Neural cell (in vitro differentiated cells): ENCODE results near the gene PIP5K1B. TPM values are rescaled to one million over a fixed set of nuclear protein-coding genes. Genes with fewer than 3 reads are reported as not detected.

ENCODE experiments used
- H2AFZ ChIP-seq: fragments of 200-600, 300-800 bp; sonication (generic), shearing (Covaris generic); 2 replicates; pipeline ENCODE4 v1.6.0; 2014; ENCODE audit warnings: low read depth, mild to moderate bottlenecking, antibody characterized with exemption, low read length, moderate library complexity
- H3F3A ChIP-seq: fragments of 200-600 bp; shearing (Covaris generic); 2 replicates; pipeline ENCODE4 v1.6.1; 2016; ENCODE audit warnings: mild to moderate bottlenecking, moderate library complexity, mixed read lengths, antibody characterized with exemption, low read length; ENCODE audit not compliant: insufficient read depth, poor library complexity, severe bottlenecking
- H3K27ac ChIP-seq: fragments of 200-600, 300-800 bp; sonication (generic), shearing (Covaris generic); 2 replicates; pipeline ENCODE4 v1.5.1; 2014; ENCODE audit warnings: mild to moderate bottlenecking, low read length, moderate library complexity
- H3K27me3 ChIP-seq: fragments of 300-800, 200-600 bp; sonication (generic), shearing (Covaris generic); 2 replicates; pipeline ENCODE4 v1.6.0; 2014; ENCODE audit warnings: mild to moderate bottlenecking, low read depth, low read length, moderate library complexity; ENCODE audit not compliant: insufficient read depth
- H3K36me3 ChIP-seq: fragments of 300-800, 200-600 bp; sonication (generic), shearing (Covaris generic); 2 replicates; pipeline ENCODE4 v1.5.1; 2014; ENCODE audit warnings: mild to moderate bottlenecking, antibody characterized with exemption, low read length, moderate library complexity; ENCODE audit not compliant: insufficient read depth
- H3K4me2 ChIP-seq: fragments of 300-800, 200-600 bp; sonication (generic), shearing (Covaris generic); 2 replicates; pipeline ENCODE4 v1.6.0; 2014; ENCODE audit warnings: mild to moderate bottlenecking, low read length
- H3K4me3 ChIP-seq: fragments of 300-800, 200-600 bp; sonication (generic), shearing (Covaris generic); 2 replicates; pipeline ENCODE4 v1.5.1; 2014; ENCODE audit warnings: mild to moderate bottlenecking, low read length, moderate library complexity
- H3K79me2 ChIP-seq: fragments of 200-600 bp; shearing (Covaris generic); replicated peaks from 2 replicates; pipeline ENCODE4 v1.6.0; 2014; ENCODE audit warnings: mild to moderate bottlenecking, low read length, moderate library complexity; ENCODE audit not compliant: insufficient read depth
- H3K9ac ChIP-seq: fragments of 300-800, 200-600 bp; sonication (generic), shearing (Covaris generic); 2 replicates; pipeline ENCODE4 v1.6.1; 2016; ENCODE audit warnings: mild to moderate bottlenecking, low read length, mixed read lengths
- H3K9me2 ChIP-seq: fragments of 200-600 bp; shearing (Covaris generic); 2 replicates; pipeline ENCODE4 v1.6.1; 2016; ENCODE audit warnings: mild to moderate bottlenecking, low read length, mixed read lengths; ENCODE audit not compliant: insufficient read depth
- H3K9me3 ChIP-seq: fragments of 200-600, 300-800 bp; sonication (generic), shearing (Covaris generic); 2 replicates; pipeline ENCODE4 v1.6.1; 2016; ENCODE audit warnings: mild to moderate bottlenecking, mixed run types, low read length, moderate library complexity, mixed read lengths
- H4K20me1 ChIP-seq: fragments of 200-600 bp; shearing (Covaris generic); 2 replicates; pipeline ENCODE4 v1.6.1; 2016; ENCODE audit warnings: mild to moderate bottlenecking, mixed run types; ENCODE audit not compliant: insufficient read depth
- EP300 ChIP-seq: fragments of 450-650 bp; conservative IDR thresholded peaks from 2 replicates; pipeline ENCODE4 v1.6.1; 2014; ENCODE audit warnings: antibody characterized with exemption, mild to moderate bottlenecking, moderate library complexity; ENCODE audit not compliant: poor library complexity, severe bottlenecking
- EZH2 ChIP-seq: fragments of 200-600, 300-800 bp; shearing (Covaris generic), sonication (generic); IDR thresholded peaks from 2 replicates; pipeline ENCODE4 v1.6.1; 2014; ENCODE audit warnings: antibody characterized with exemption, low read length, borderline replicate concordance, mild to moderate bottlenecking; ENCODE audit not compliant: insufficient read depth, poor library complexity, severe bottlenecking
- MXI1 ChIP-seq: fragments of 450-650 bp; conservative IDR thresholded peaks from 2 replicates; pipeline ENCODE4 v1.6.1; 2014; ENCODE audit warnings: antibody characterized with exemption, mild to moderate bottlenecking; ENCODE audit not compliant: poor library complexity, severe bottlenecking
- POLR2AphosphoS5 ChIP-seq: IDR thresholded peaks from 2 replicates; pipeline ENCODE4 v1.6.1; 2012
- RAD21 ChIP-seq: fragments of 450-650 bp; conservative IDR thresholded peaks from 2 replicates; pipeline ENCODE4 v1.6.1; 2014; ENCODE audit warnings: antibody characterized with exemption, mild to moderate bottlenecking, moderate library complexity
- SMC3 ChIP-seq: fragments of 450-650 bp; conservative IDR thresholded peaks from 2 replicates; pipeline ENCODE4 v1.6.1; 2014; ENCODE audit warnings: antibody characterized with exemption, mild to moderate bottlenecking, moderate library complexity; ENCODE audit not compliant: poor library complexity
- TAF1 ChIP-seq: IDR thresholded peaks from 2 replicates; pipeline ENCODE4 v1.6.1; 2012; ENCODE audit warnings: low read depth
- polyA plus RNA-seq: library from polyadenylated mRNA; depleted of rRNA; stranded (reverse); fragments of >200 nt; gene quantifications from 2 replicates; pipeline ENCODE4 v1.2.3, GENCODE V29; 2014
- TF ChIP-seq, protein P1 (sequence below): IDR thresholded peaks from 2 replicates; pipeline ENCODE4 v1.6.1; 2012; ENCODE audit warnings: borderline replicate concordance
- TF ChIP-seq, protein P2 (sequence below): fragments of 450-650 bp; IDR thresholded peaks from 2 replicates; pipeline ENCODE4 v1.5.1; 2014; ENCODE audit warnings: antibody characterized with exemption, mild to moderate bottlenecking, moderate library complexity; ENCODE audit not compliant: poor library complexity, severe bottlenecking

The PIP5K1B gene
- polyA plus RNA-seq, 1 donor from 2014 or later = 1.5 TPM

DNA sequence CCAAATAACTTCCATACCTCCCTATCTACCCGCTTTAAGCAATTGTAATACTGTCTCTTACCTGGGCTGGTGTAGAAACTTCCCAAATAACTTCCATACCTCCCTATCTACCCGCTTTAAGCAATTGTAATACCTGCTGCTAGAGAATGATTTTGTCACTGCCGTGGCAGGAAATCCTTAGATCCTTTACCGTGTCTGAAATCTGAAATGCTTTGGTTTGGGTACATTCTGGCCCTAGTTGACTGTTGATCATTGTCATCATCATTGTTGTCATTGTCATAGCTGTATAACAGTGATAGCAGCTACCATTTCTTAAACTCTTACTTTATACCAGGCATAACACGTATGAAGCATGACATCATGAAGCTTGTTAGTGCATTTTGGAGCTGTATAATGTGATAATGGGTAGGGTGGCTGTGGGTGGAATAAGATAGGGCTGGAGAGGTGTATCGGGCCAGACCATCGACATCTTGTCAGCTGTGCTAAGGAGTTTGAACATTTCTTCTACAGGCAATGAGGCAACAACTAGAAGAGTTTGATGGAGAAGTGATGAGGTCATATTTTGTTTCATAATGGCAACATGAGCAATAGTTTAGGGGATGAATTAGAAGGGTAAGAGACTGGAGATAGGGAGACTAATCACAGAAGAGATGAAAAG is 15.7 kb downstream of the PIP5K1B start:
- H3K27ac ChIP-seq = no peak overlapping the region
- no peaks in the 10 kb centered on the region for H3K79me2 ChIP-seq
- H3K27me3 ChIP-seq = no peaks in the 10 kb centered on the region
- no peaks in the 10 kb centered on the region for H4K20me1 ChIP-seq
- no peak overlapping the region for H3K4me2 ChIP-seq
- H2AFZ ChIP-seq = no peak overlapping the region
- H3K9me2 ChIP-seq = no peaks in the 10 kb centered on the region
- H3K9me3 ChIP-seq = no peaks in the 10 kb centered on the region
- no peak overlapping the region for H3K4me3 ChIP-seq
- no peaks in the 10 kb centered on the region for H3K36me3 ChIP-seq
- H3F3A ChIP-seq = no peaks in the 10 kb centered on the region
- TF ChIP-seq EP300 (no peak), MXI1 (no peak), POLR2AphosphoS5 (no peak), SMC3 (no peak), RAD21 (no peak), EZH2 (no peak), TAF1 (no peak)
- TF ChIP-seq, protein P1, sequence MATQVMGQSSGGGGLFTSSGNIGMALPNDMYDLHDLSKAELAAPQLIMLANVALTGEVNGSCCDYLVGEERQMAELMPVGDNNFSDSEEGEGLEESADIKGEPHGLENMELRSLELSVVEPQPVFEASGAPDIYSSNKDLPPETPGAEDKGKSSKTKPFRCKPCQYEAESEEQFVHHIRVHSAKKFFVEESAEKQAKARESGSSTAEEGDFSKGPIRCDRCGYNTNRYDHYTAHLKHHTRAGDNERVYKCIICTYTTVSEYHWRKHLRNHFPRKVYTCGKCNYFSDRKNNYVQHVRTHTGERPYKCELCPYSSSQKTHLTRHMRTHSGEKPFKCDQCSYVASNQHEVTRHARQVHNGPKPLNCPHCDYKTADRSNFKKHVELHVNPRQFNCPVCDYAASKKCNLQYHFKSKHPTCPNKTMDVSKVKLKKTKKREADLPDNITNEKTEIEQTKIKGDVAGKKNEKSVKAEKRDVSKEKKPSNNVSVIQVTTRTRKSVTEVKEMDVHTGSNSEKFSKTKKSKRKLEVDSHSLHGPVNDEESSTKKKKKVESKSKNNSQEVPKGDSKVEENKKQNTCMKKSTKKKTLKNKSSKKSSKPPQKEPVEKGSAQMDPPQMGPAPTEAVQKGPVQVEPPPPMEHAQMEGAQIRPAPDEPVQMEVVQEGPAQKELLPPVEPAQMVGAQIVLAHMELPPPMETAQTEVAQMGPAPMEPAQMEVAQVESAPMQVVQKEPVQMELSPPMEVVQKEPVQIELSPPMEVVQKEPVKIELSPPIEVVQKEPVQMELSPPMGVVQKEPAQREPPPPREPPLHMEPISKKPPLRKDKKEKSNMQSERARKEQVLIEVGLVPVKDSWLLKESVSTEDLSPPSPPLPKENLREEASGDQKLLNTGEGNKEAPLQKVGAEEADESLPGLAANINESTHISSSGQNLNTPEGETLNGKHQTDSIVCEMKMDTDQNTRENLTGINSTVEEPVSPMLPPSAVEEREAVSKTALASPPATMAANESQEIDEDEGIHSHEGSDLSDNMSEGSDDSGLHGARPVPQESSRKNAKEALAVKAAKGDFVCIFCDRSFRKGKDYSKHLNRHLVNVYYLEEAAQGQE = no peak
- TF ChIP-seq, protein P2, sequence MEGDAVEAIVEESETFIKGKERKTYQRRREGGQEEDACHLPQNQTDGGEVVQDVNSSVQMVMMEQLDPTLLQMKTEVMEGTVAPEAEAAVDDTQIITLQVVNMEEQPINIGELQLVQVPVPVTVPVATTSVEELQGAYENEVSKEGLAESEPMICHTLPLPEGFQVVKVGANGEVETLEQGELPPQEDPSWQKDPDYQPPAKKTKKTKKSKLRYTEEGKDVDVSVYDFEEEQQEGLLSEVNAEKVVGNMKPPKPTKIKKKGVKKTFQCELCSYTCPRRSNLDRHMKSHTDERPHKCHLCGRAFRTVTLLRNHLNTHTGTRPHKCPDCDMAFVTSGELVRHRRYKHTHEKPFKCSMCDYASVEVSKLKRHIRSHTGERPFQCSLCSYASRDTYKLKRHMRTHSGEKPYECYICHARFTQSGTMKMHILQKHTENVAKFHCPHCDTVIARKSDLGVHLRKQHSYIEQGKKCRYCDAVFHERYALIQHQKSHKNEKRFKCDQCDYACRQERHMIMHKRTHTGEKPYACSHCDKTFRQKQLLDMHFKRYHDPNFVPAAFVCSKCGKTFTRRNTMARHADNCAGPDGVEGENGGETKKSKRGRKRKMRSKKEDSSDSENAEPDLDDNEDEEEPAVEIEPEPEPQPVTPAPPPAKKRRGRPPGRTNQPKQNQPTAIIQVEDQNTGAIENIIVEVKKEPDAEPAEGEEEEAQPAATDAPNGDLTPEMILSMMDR = no peak
- H3K9ac ChIP-seq = no peak overlapping the region

DNA sequence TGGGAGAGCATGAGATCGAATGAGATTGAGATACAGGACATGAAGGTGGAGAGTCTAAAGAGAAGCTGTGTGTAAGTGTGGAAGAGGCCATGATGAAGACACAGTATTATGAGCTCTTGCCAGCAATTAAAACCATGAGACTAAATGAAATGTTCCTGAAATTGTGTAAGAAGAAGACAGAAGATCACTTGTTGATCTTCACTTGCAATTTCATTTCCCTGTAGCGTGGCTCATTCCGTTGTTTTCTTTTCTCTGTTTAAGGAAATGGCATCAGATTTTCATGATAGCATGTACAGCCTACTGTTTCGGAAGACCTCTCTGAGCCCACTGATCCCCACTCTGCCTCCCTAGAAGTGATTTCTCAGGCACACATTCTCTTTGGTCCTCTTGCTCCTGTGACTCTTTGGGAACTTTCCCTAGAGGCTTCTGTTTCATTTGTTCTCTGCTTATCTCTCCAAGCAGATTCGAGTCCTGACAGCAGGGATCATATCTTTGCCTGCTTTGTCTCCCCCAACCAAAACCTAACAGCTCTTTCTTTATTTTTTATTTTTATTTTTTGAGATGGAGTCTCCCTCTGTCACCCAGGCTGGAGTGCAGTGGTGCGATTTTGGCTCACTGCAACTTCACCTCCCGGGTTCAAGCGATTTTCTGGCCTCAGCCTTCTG is 16.8 kb downstream of the PIP5K1B start:
- Histone ChIP-seq H3F3A (no peaks in the 10 kb centered on the region), H4K20me1 (no peaks in the 10 kb centered on the region), H3K9ac (no peak overlapping the region), H3K27ac (no peak overlapping the region), H3K27me3 (no peaks in the 10 kb centered on the region), H3K79me2 (no peaks in the 10 kb centered on the region), H3K4me2 (no peak overlapping the region), H3K36me3 (no peaks in the 10 kb centered on the region), H3K9me2 (no peaks in the 10 kb centered on the region), H3K4me3 (no peak overlapping the region), H3K9me3 (no peaks in the 10 kb centered on the region), H2AFZ (no peak overlapping the region)
- TF ChIP-seq, protein P1 = no peak
- TF ChIP-seq SMC3 (no peak), EZH2 (no peak), MXI1 (no peak), POLR2AphosphoS5 (no peak), RAD21 (no peak), TAF1 (no peak), EP300 (no peak)
- TF ChIP-seq, protein P2 = no peak
